RWPE2 (cell line): Measurements from ENCODE around the gene NHSL2.

ENCODE experiments used
- ATAC-seq: fragments of 200-7000 bp; cut with Tn5 transposase; 3 replicates; pipeline ENCODE4 v1.9.1; 2021; ENCODE audit warnings: low read depth
- DNase-seq: peaks from one replicate; pipeline ENCODE4 v3.0.0-alpha.2; 2020; ENCODE audit warnings: low spot score
- H3K27ac ChIP-seq: fragments of 450-650 bp; 2 replicates; pipeline ENCODE4 v1.5.1; 2017; ENCODE audit warnings: mild to moderate bottlenecking; ENCODE audit not compliant: poor library complexity, severe bottlenecking
- H3K27me3 ChIP-seq: fragments of 250-450 bp; sonication (Bioruptor Pico); 2 replicates; pipeline ENCODE4 v1.5.1; 2021; ENCODE audit warnings: mild to moderate bottlenecking, moderate library complexity; ENCODE audit not compliant: insufficient read depth, poor library complexity, severe bottlenecking
- H3K36me3 ChIP-seq: fragments of 250-450 bp; sonication (Bioruptor Pico); 2 replicates; pipeline ENCODE4 v1.5.1; 2020; ENCODE audit warnings: low read depth, mild to moderate bottlenecking, moderate library complexity
- H3K4me1 ChIP-seq: fragments of 250-450 bp; sonication (Bioruptor Pico); 2 replicates; pipeline ENCODE4 v1.5.1; 2021; ENCODE audit warnings: mild to moderate bottlenecking, moderate library complexity; ENCODE audit not compliant: insufficient read depth, poor library complexity, severe bottlenecking
- H3K4me3 ChIP-seq: fragments of 250-450 bp; sonication (Bioruptor Pico); 2 replicates; pipeline ENCODE4 v1.5.1; 2021; ENCODE audit warnings: mild to moderate bottlenecking, moderate library complexity; ENCODE audit not compliant: severe bottlenecking
- H3K9me3 ChIP-seq: fragments of 250-450 bp; sonication (Bioruptor Pico); 2 replicates; pipeline ENCODE4 v1.5.1; 2021; ENCODE audit warnings: mild to moderate bottlenecking, moderate library complexity; ENCODE audit not compliant: severe bottlenecking
- TF ChIP-seq, protein P1 (sequence below): fragments of 450-650 bp; IDR thresholded peaks from one replicate; pipeline ENCODE4 v1.5.1; 2017; ENCODE audit warnings: mild to moderate bottlenecking, moderate library complexity; ENCODE audit not compliant: poor library complexity, severe bottlenecking

Gene NHSL2

GRCh38 chrX:71935476-71935875 lies 24.8 kb downstream of the NHSL2 start:
- no peaks in the 10 kb centered on the region for H3K4me1 ChIP-seq
- no peaks in the 10 kb centered on the region for H3K36me3 ChIP-seq
- TF ChIP-seq, protein P1, sequence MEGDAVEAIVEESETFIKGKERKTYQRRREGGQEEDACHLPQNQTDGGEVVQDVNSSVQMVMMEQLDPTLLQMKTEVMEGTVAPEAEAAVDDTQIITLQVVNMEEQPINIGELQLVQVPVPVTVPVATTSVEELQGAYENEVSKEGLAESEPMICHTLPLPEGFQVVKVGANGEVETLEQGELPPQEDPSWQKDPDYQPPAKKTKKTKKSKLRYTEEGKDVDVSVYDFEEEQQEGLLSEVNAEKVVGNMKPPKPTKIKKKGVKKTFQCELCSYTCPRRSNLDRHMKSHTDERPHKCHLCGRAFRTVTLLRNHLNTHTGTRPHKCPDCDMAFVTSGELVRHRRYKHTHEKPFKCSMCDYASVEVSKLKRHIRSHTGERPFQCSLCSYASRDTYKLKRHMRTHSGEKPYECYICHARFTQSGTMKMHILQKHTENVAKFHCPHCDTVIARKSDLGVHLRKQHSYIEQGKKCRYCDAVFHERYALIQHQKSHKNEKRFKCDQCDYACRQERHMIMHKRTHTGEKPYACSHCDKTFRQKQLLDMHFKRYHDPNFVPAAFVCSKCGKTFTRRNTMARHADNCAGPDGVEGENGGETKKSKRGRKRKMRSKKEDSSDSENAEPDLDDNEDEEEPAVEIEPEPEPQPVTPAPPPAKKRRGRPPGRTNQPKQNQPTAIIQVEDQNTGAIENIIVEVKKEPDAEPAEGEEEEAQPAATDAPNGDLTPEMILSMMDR, result no peak
- ATAC-seq, result no peak
- H3K27me3 ChIP-seq, result no peaks in the 10 kb centered on the region
- no peak overlapping the region for H3K27ac ChIP-seq
- no peak overlapping the region for H3K4me3 ChIP-seq
- no peak for DNase-seq
- no peaks in the 10 kb centered on the region for H3K9me3 ChIP-seq

DNA sequence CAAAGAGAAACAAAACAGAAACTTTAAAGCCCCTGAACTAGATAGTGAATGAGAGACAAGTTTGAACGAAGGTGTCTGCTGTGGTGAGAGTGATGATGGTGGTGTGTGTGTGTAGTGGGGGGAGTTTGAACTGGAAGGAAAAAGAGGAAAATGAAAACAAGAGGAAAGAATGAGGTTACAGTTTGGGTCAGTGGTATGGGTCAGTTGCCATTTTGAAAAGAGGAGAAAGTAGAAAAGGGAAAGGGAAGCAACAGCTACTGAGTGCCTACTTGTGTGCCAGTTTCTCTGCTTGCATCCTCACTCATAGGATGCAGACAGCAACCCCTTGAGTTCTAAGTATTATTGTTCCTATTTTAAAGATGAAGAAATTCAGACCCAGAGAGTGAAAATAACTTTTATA lies 26.0 kb downstream of the NHSL2 start:
- no peak overlapping the region for H3K27ac ChIP-seq
- no peak for ATAC-seq
- H3K4me3 ChIP-seq, result no peak overlapping the region
- DNase-seq, result no peak
- TF ChIP-seq, protein P1, result no peak
- H3K27me3 ChIP-seq, result no peaks in the 10 kb centered on the region
- H3K9me3 ChIP-seq, result no peaks in the 10 kb centered on the region
- H3K4me1 ChIP-seq, result no peaks in the 10 kb centered on the region
- no peaks in the 10 kb centered on the region for H3K36me3 ChIP-seq

- DNase-seq, result no peak
- Histone ChIP-seq H3K4me3 (no peak overlapping the region), H3K4me1 (no peaks in the 10 kb centered on the region), H3K27ac (no peak overlapping the region), H3K36me3 (no peaks in the 10 kb centered on the region), H3K27me3 (no peaks in the 10 kb centered on the region), H3K9me3 (no peaks in the 10 kb centered on the region)
- ATAC-seq, result no peak
- TF ChIP-seq, protein P1, result no peak
Measured at GRCh38 chrX:71938371-71938770, 27.7 kb downstream of the NHSL2 start.

GRCh38 chrX:71941145-71941544 lies 30.5 kb downstream of the NHSL2 start:
- Histone ChIP-seq H3K27ac (no peak overlapping the region), H3K4me1 (no peaks in the 10 kb centered on the region), H3K27me3 (no peaks in the 10 kb centered on the region), H3K36me3 (no peaks in the 10 kb centered on the region), H3K9me3 (no peaks in the 10 kb centered on the region), H3K4me3 (no peak overlapping the region)
- TF ChIP-seq, protein P1, result no peak
- DNase-seq (no peak), ATAC-seq (no peak)

GRCh38 chrX:71941776-71942175 lies 31.1 kb downstream of the NHSL2 start:
- Histone ChIP-seq H3K4me1 (no peaks in the 10 kb centered on the region), H3K27me3 (no peaks in the 10 kb centered on the region), H3K4me3 (no peak overlapping the region), H3K36me3 (no peaks in the 10 kb centered on the region), H3K27ac (no peak overlapping the region), H3K9me3 (no peaks in the 10 kb centered on the region)
- ATAC-seq, result no peak
- TF ChIP-seq, protein P1, result no peak
- no peak for DNase-seq
